ENCODE results near the gene EEPD1.

GRCh38 chr7:36238138-36238537 is 85.1 kb downstream of the EEPD1 start:
- TF ChIP-seq EZH2 (IDR thresholded peaks at IDR 0.05) (no peak), POLR2AphosphoS5 (IDR thresholded peaks at IDR 0.05; ENCODE audit: borderline replicate concordance, low read depth, low read length) (no peak), FOXP2 (optimal IDR thresholded peaks at IDR 0.05; ENCODE audit: control extremely low read depth, extremely low read length, insufficient read depth) (no peak)

All from SK-N-MC (cell line).